CD4-positive, alpha-beta T cell treated with Interleukin-15 for 4 hours (primary cell): Measurements from ENCODE around the gene CLEC4D.
A peak's percentile ranks its signal among the peaks of the same experiment; 100 is the strongest.
"Not testable (repeated sequence)": the region's sequence is repeated elsewhere in the genome, so short reads cannot be mapped to it uniquely, and the experiment has no call there.

Source experiments
- DNase-seq: peaks from one replicate; pipeline ENCODE4 v3.0.0-alpha.2; 2020; ENCODE audit warnings: low spot score

CLEC4D gene

GRCh38 chr12:8513256-8513655, at the start of gene CLEC4D:
Gene CLEC4D, plus strand, starts transcription at chr12:8513503. Its CDS starts 230 bp downstream, at chr12:8513733.
- no peak for DNase-seq

GRCh38 chr12:8465301-8465996, 47.9 kb upstream of the CLEC4D start:
- no peak for DNase-seq

- no peak for DNase-seq
These were observed 47.1 kb upstream of the CLEC4D start for GRCh38 chr12:8466241-8466640.

- DNase-seq = no peak
These were observed 42.2 kb upstream of the CLEC4D start for GRCh38 chr12:8471090-8471489.

- DNase-seq = no peak
These were observed 37.6 kb upstream of the CLEC4D start for GRCh38 chr12:8475508-8476203.

- DNase-seq = no peak
These were observed 30.7 kb upstream of the CLEC4D start for GRCh38 chr12:8482571-8483061.

- no peak for DNase-seq
These were observed 30.2 kb upstream of the CLEC4D start for GRCh38 chr12:8483079-8483478.

- DNase-seq = no peak
These were observed 21.4 kb upstream of the CLEC4D start for GRCh38 chr12:8491646-8492530.

- DNase-seq = peak; percentile 31
These were observed 20.2 kb upstream of the CLEC4D start for GRCh38 chr12:8493084-8493483.

- not testable (repeated sequence) for DNase-seq
These were observed 17.6 kb upstream of the CLEC4D start for GRCh38 chr12:8495671-8496070.

GRCh38 chr12:8496074-8496473, 17.2 kb upstream of the CLEC4D start:
- not testable (repeated sequence) for DNase-seq

GRCh38 chr12:8499616-8500015, 13.7 kb upstream of the CLEC4D start:
- no peak for DNase-seq

GRCh38 chr12:8501720-8502119, 11.6 kb upstream of the CLEC4D start:
- DNase-seq = no peak

GRCh38 chr12:8504351-8504750, 9.0 kb upstream of the CLEC4D start:
- no peak for DNase-seq

GRCh38 chr12:8507596-8507995, 5.7 kb upstream of the CLEC4D start:
- no peak for DNase-seq

- no peak for DNase-seq
These were observed 5.1 kb upstream of the CLEC4D start for GRCh38 chr12:8508223-8508622.

- no peak for DNase-seq
These were observed 4.1 kb upstream of the CLEC4D start for GRCh38 chr12:8508910-8509841.

GRCh38 chr12:8517971-8518370, 4.7 kb downstream of the CLEC4D start:
- no peak for DNase-seq

- no peak for DNase-seq
These were observed 5.9 kb downstream of the CLEC4D start for GRCh38 chr12:8519171-8519570.

GRCh38 chr12:8527250-8528130, 14.2 kb downstream of the CLEC4D start:
- no peak for DNase-seq
